HG03442 (cell line): ENCODE data around the gene CREBRF.
"Not testable (repeated sequence)": the region's sequence is repeated elsewhere in the genome, so short reads cannot be mapped to it uniquely, and the experiment has no call there.

ENCODE experiments used
- ATAC-seq: cut with Tn5 transposase; IDR thresholded peaks from one replicate; pipeline ENCODE4 v1.9.1; 2021; ENCODE audit warnings: mild to moderate bottlenecking, moderate library complexity; ENCODE audit not compliant: unreplicated experiment

Gene CREBRF

GRCh38 chr5:173152547-173152946 lies 96.4 kb downstream of the CREBRF start:
- ATAC-seq: no peak

GRCh38 chr5:173153842-173154241 lies 97.7 kb downstream of the CREBRF start:
- ATAC-seq: no peak

- ATAC-seq: not testable (repeated sequence)
Observed at GRCh38 chr5:173154619-173155018, 98.5 kb downstream of the CREBRF start.

GRCh38 chr5:173155912-173156311 lies 99.8 kb downstream of the CREBRF start:
- no peak for ATAC-seq

GRCh38 chr5:173158366-173158765 lies 102.2 kb downstream of the CREBRF start:
- no peak for ATAC-seq

- no peak for ATAC-seq
Observed at GRCh38 chr5:173159256-173159655, 103.1 kb downstream of the CREBRF start.

GRCh38 chr5:173161148-173161547 lies 105.0 kb downstream of the CREBRF start:
- ATAC-seq: no peak

- no peak for ATAC-seq
Observed at GRCh38 chr5:173163219-173163618, 107.1 kb downstream of the CREBRF start.

GRCh38 chr5:173165177-173166016 lies 109.2 kb downstream of the CREBRF start:
- no peak for ATAC-seq

GRCh38 chr5:173172166-173172565 lies 116.0 kb downstream of the CREBRF start:
- no peak for ATAC-seq

- no peak for ATAC-seq
Observed at GRCh38 chr5:173175523-173175922, 119.4 kb downstream of the CREBRF start.

GRCh38 chr5:173178369-173178910 lies 122.3 kb downstream of the CREBRF start:
- ATAC-seq: no peak

- no peak for ATAC-seq
Observed at GRCh38 chr5:173180331-173180730, 124.2 kb downstream of the CREBRF start.

GRCh38 chr5:173187054-173187743 lies 131.0 kb downstream of the CREBRF start:
- no peak for ATAC-seq

- no peak for ATAC-seq
Observed at GRCh38 chr5:173188280-173188679, 132.1 kb downstream of the CREBRF start.
